ENCODE measurements around the gene CYP4A11.

GRCh38 chr1:46940307-46940706 lies 969 bp downstream of the CYP4A11 start:
- TF ChIP-seq EZH2 (IDR thresholded peaks at IDR 0.05; ENCODE audit: borderline replicate concordance, low read depth, low read length, severe bottlenecking) (no peak), CTCF (IDR thresholded peaks at IDR 0.05; ENCODE audit: extremely low read depth in 1 of 2, insufficient read depth in 1 of 2, low read depth in 1 of 2, low read length in 2 of 2) (no peak), POLR2A (IDR thresholded peaks at IDR 0.05; ENCODE audit: low read depth, low read length) (no peak)

All from endothelial cell of umbilical vein (primary cell).